Endothelial cell of umbilical vein (primary cell): ENCODE data around the gene PLPP3. TPM values are rescaled to one million over a fixed set of nuclear protein-coding genes. Genes with fewer than 3 reads are reported as not detected.

ENCODE experiments used
- BruUV-seq: library from RNA; stranded (reverse); fragments of 400-500 nt; replicated peaks from 2 replicates; lab custom pipeline; 2021; lab: Mats Ljungman, UMichigan
- CTCF ChIA-PET: fragments of 300-600, 350-600 bp; sonication (Branson Sonifier 250); formaldehyde crosslinking; loops from one replicate; lab custom pipeline; 2021; ENCODE audit warnings: antibody characterized with exemption, inconsistent platforms; lab: Charles Lee
- POLR2A ChIA-PET: fragments of 300-600, 350-600 bp; sonication (Branson Sonifier 250); formaldehyde crosslinking; loops from one replicate; lab custom pipeline; 2021; ENCODE audit warnings: antibody characterized with exemption, inconsistent platforms; lab: Charles Lee
- DNase-seq: peaks from one replicate; pipeline ENCODE4 v3.0.0-alpha.2; 2011; ENCODE audit warnings: low read depth, low spot score
- FAIRE-seq: peaks from 2 replicates; lab custom pipeline; 2011; peaks lifted over from hg19 to GRCh38; lab: Jason Lieb, UNC
- H2AFZ ChIP-seq: 2 replicates; pipeline ENCODE4 v1.6.0; 2012; ENCODE audit warnings: low read depth, low read length, control low read depth, inconsistent platforms
- H3K27ac ChIP-seq: 2 replicates; pipeline ENCODE4 v1.5.1; 2011; ENCODE audit warnings: low read depth, mild to moderate bottlenecking, control low read depth, low read length, moderate library complexity; ENCODE audit not compliant: insufficient read depth
- H3K27me3 ChIP-seq, 2 experiments: 2 replicates each; pipeline versions ENCODE4 v1.6.0 to v1.6.1; 2011; ENCODE audit warnings: low read length in 2 of 2, mixed read lengths in 1 of 2; ENCODE audit not compliant: control insufficient read depth in 2 of 2, insufficient read depth in 2 of 2
- H3K36me3 ChIP-seq, 2 experiments: 2 replicates in 1 of 2; 3 replicates in 1 of 2; pipeline ENCODE4 v1.5.1; 2011; ENCODE audit warnings: low read length in 2 of 2, mild to moderate bottlenecking in 1 of 2, moderate library complexity in 1 of 2; ENCODE audit not compliant: control insufficient read depth in 2 of 2, insufficient read depth in 2 of 2; ENCODE audit errors: extremely low read depth in 1 of 2
- H3K4me1 ChIP-seq: 3 replicates; pipeline ENCODE4 v1.5.1; 2011; ENCODE audit warnings: mild to moderate bottlenecking, low read length; ENCODE audit not compliant: control insufficient read depth, insufficient read depth; ENCODE audit errors: extremely low read depth
- H3K4me2 ChIP-seq: 2 replicates; pipeline ENCODE4 v1.6.1; 2011; ENCODE audit warnings: low read length, control low read depth, mixed read lengths; ENCODE audit not compliant: insufficient read depth
- H3K4me3 ChIP-seq, 3 experiments: fragments of 200-600 bp in 1 of 3; sonication (generic), shearing (Covaris generic) in 1 of 3; replicated peaks in 1 of 3; 2 replicates each; pipeline ENCODE4 v1.5.1; 2011 to 2016; ENCODE audit warnings: control low read depth in 3 of 3, low read length in 3 of 3, mild to moderate bottlenecking in 2 of 3, inconsistent platforms in 1 of 3, low read depth in 1 of 3, moderate library complexity in 1 of 3; ENCODE audit not compliant: insufficient read depth in 1 of 3
- H3K79me2 ChIP-seq: 2 replicates; pipeline ENCODE4 v1.6.0; 2012; ENCODE audit warnings: low read length, inconsistent platforms; ENCODE audit not compliant: control insufficient read depth, insufficient read depth
- H3K9ac ChIP-seq: replicated peaks from 2 replicates; pipeline ENCODE3; 2011; ENCODE audit warnings: low read length, control low read depth; ENCODE audit not compliant: insufficient read depth; ENCODE audit errors: extremely low read depth
- H3K9me1 ChIP-seq: replicated peaks from 3 replicates; pipeline ENCODE4 v1.6.0; 2011; ENCODE audit warnings: mild to moderate bottlenecking, low read length; ENCODE audit not compliant: control insufficient read depth, insufficient read depth; ENCODE audit errors: extremely low read depth
- H3K9me3 ChIP-seq: replicated peaks from 2 replicates; pipeline ENCODE4 v1.5.1; 2012; ENCODE audit warnings: low read length, inconsistent platforms; ENCODE audit not compliant: control insufficient read depth, insufficient read depth
- H4K20me1 ChIP-seq: replicated peaks from 2 replicates; pipeline ENCODE3; 2011; ENCODE audit warnings: mild to moderate bottlenecking, low read length; ENCODE audit not compliant: control insufficient read depth, insufficient read depth; ENCODE audit errors: extremely low read depth
- CTCF ChIP-seq, 2 donors: IDR thresholded peaks; 1 replicate in 1 of 2; 2 replicates in 1 of 2; pipeline ENCODE4 v1.5.1; 2011; ENCODE audit warnings: low read length in 2 of 2, mild to moderate bottlenecking in 2 of 2, moderate library complexity in 2 of 2, control low read depth in 1 of 2, inconsistent platforms in 1 of 2, low read depth in 1 of 2; ENCODE audit not compliant: insufficient read depth in 1 of 2; ENCODE audit errors: extremely low read depth in 1 of 2
- EZH2 ChIP-seq: IDR thresholded peaks from 2 replicates; pipeline ENCODE4 v1.6.1; 2012; ENCODE audit warnings: borderline replicate concordance, low read depth, mild to moderate bottlenecking, moderate library complexity, low read length, inconsistent platforms; ENCODE audit not compliant: severe bottlenecking
- FOS ChIP-seq: IDR thresholded peaks from 2 replicates; pipeline ENCODE4 v1.6.1; 2011; ENCODE audit warnings: mild to moderate bottlenecking, low read length, moderate library complexity, borderline replicate concordance; ENCODE audit not compliant: insufficient read depth
- GATA2 ChIP-seq: IDR thresholded peaks from 2 replicates; pipeline ENCODE4 v1.7.0; 2011; ENCODE audit warnings: low read depth, mild to moderate bottlenecking, moderate library complexity, mixed read lengths, low read length; ENCODE audit not compliant: insufficient read length, insufficient read depth
- JUN ChIP-seq: IDR thresholded peaks from 2 replicates; pipeline ENCODE4 v1.6.1; 2011; ENCODE audit warnings: borderline replicate concordance, low read depth; ENCODE audit not compliant: insufficient read length, insufficient read depth
- MAX ChIP-seq: IDR thresholded peaks from 2 replicates; pipeline ENCODE4 v1.6.1; 2011; ENCODE audit not compliant: insufficient read depth, insufficient read length
- MYC ChIP-seq: IDR thresholded peaks from one replicate; pipeline ENCODE4 v1.6.1; 2011; ENCODE audit warnings: mild to moderate bottlenecking, low read depth, low read length
- POLR2A ChIP-seq: IDR thresholded peaks from 2 replicates; pipeline ENCODE4 v1.6.1; 2012; ENCODE audit warnings: low read depth, mild to moderate bottlenecking, control low read depth, low read length
- POLR2AphosphoS5 ChIP-seq: IDR thresholded peaks from 2 replicates; pipeline ENCODE4 v1.6.1; 2012; ENCODE audit warnings: low read depth, mild to moderate bottlenecking, control low read depth, low read length, moderate library complexity; ENCODE audit not compliant: insufficient read depth
- dilution Hi-C: fragments of 300-500 bp; cut with MboI; formaldehyde crosslinking; loops from one replicate; pipeline ENCODE4 v1.15.0; 2019; ENCODE audit warnings: low sequenced_read_pairs; ENCODE audit not compliant: extremely low pct_ligation_motif_present
- intact Hi-C: fragments of 100-400 bp; cut with micrococcal nuclease; formaldehyde crosslinking; loops from one replicate; pipeline ENCODE4 v1.10.0; 2022
- polyA plus RNA-seq, 4 experiments: library from polyadenylated mRNA; depleted of rRNA in 3 of 4; stranded (reverse) in 3 of 4; unstranded in 1 of 4; fragments of >200 nt; gene quantifications; 2 replicates each; pipeline versions ENCODE4 v1.2.1 to v1.2.3, GENCODE V29; 2011 to 2012; ENCODE audit warnings: missing spikeins in 1 of 4
- total RNA-seq: library from RNA; stranded (reverse); gene quantifications from 2 replicates; pipeline ENCODE4 v1.2.3, GENCODE V29; 2021

Gene PLPP3
- total and polyA plus RNA-seq, 2 donors (not counting 3 experiments of a cell fraction or from before 2014, with no cell fraction given) = 11.3 to 14.1 TPM

- ChIA-PET POLR2A (no interaction called here), CTCF (interaction anchor here (0.8 to 9.0 kb wide), 9 partner anchors 8 to 1308 kb away, joined by 4 to 174 read pairs (median 52); no protein-coding TSS in a partner anchor)
- dilution Hi-C loops = no loop called here
- TF ChIP-seq GATA2 (no peak), CTCF (IDR thresholded peaks at IDR 0.05; ENCODE audit: extremely low read depth in 1 of 2, insufficient read depth in 1 of 2, low read depth in 1 of 2, low read length in 2 of 2) (no peak), MAX (no peak), POLR2AphosphoS5 (no peak), FOS (no peak), POLR2A (no peak), JUN (no peak), EZH2 (no peak), MYC (no peak)
- no peaks in the 10 kb centered on the region for H3K36me3 ChIP-seq
- DNase-seq (no peak), FAIRE-seq (no peak)
- no peak overlapping the region for H2AFZ ChIP-seq
- H3K79me2 ChIP-seq = no peaks in the 10 kb centered on the region
- no peak overlapping the region for H3K4me3 ChIP-seq
- intact Hi-C loops = loop anchor here (1.0 to 10.0 kb wide), 8 partner anchors 123 to 1636 kb away; no protein-coding TSS in a partner anchor
- no peaks in the 10 kb centered on the region for H3K9me3 ChIP-seq
- H3K4me2 ChIP-seq = no peak overlapping the region
- H3K4me1 ChIP-seq = no peaks in the 10 kb centered on the region
- no peaks in the 10 kb centered on the region for H3K27me3 ChIP-seq
- no peaks in the 10 kb centered on the region for H3K9me1 ChIP-seq
- H3K9ac ChIP-seq = no peak overlapping the region
- H3K27ac ChIP-seq = no peak overlapping the region
- BruUV-seq = no TSS peak
- no peaks in the 10 kb centered on the region for H4K20me1 ChIP-seq
Measured at GRCh38 chr1:56585985-56586384, 6.6 kb upstream of the PLPP3 start.
